GM21367 (cell line): ENCODE data around the gene SOD3.

Experiments used
- ATAC-seq: cut with Tn5 transposase; IDR thresholded peaks from one replicate; pipeline ENCODE4 v1.9.1; 2021; ENCODE audit not compliant: unreplicated experiment

The SOD3 gene

DNA sequence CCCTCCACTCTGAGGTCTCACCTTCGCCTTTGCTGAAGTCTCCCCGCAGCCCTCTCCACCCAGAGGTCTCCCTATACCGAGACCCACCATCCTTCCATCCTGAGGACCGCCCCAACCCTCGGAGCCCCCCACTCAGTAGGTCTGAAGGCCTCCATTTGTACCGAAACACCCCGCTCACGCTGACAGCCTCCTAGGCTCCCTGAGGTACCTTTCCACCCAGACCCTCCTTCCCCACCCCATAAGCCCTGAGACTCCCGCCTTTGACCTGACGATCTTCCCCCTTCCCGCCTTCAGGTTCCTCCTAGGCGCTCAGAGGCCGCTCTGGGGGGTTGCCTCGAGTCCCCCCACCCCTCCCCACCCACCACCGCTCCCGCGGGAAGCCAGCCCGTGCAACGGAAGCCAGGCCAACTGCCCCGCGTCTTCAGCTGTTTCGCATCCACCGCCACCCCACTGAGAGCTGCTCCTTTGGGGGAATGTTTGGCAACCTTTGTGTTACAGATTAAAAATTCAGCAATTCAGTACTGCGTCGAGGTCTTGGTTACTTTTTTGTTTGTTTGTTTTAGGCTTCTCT is 5.0 kb downstream of the SOD3 start:
- no peak for ATAC-seq

DNA sequence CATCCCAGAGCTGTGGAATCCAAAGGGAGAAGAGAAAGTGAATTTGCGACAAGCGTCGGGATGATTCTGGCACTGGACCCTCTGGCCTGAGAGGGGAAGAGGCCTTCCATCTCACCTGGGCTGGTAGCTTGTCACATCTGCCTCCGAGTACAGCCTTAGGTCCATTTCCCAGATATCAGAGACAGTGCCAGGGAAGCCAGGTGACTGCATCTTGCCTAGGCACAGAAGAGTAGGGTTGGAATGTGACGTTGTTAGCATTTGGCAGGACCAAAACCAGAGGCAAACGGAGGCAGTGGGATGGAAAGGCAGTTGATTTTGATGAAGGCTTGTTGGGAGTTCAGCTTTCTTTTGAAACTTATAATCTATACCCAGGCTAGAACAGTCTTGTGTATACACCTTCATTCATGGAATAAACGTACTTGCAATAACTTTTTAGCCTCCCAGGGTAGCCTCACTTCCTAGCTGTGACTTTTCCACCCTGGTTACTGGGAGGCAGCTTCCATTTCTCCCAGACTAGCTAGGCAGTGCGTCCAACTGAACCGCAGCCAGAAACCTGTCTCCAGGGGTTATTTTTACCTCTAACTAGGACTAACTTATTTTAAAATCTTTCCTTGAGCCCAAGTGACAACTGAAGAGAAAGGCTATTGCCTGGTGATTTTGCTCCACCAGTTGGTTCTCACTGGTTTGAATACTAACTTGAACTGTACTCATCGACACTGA is 5.9 kb downstream of the SOD3 start:
- no peak for ATAC-seq

DNA sequence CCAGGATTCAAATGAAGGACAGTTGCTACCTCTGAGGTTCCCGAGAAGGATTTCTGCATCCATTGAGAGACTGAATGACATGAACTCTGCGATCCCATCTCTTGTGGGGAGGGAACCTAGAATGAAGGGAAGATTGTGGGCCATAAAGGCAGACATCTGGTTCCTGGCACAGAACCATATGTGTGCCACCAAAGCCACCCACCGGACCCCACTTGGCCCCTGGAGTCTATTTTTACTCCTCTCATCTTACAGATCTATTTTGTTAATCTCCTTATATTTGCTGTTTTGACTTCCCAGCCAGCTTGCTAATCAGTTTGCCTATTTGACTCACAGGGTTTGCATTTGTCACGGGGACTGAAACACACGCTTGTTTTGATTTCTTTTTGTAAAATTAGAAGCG is 7.3 kb downstream of the SOD3 start:
- ATAC-seq = no peak

DNA sequence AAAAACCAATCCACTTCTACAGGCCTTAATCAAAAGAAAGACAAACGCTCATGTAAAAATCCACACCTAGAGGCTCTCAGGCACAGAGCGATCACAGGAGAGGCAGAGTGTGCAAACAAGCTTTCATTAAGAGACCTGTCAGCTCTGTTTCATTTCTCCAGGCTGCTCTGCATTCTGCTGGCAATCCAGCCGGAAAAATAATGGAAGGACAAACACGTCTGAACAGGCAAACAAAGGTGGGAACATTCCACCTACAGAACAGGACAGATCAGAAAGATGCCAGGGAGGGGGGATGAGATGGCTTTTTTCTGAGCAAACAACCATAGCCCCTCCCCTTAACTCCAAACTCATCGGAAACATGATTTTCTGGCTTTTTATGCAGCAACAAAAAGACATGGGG is 9.7 kb downstream of the SOD3 start:
- no peak for ATAC-seq

DNA sequence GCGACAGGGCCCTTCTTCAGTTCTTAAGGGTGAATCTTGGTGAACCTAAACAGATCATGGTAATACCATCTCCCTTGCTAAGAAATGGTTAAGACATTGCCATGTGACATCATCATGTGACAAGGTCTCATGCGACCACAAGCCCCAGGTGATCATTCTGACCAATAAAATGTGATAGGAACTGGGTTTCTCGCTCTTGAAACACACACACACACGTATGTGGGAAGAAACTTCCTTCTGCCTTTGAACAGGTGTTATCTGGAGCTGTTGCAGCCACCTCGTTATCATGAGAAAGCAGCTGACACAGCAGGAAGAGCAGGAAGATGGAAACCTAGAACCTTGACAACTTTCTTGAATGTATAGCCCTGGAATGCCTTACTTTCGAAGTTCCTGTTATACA is 10.2 kb downstream of the SOD3 start:
- no peak for ATAC-seq

DNA sequence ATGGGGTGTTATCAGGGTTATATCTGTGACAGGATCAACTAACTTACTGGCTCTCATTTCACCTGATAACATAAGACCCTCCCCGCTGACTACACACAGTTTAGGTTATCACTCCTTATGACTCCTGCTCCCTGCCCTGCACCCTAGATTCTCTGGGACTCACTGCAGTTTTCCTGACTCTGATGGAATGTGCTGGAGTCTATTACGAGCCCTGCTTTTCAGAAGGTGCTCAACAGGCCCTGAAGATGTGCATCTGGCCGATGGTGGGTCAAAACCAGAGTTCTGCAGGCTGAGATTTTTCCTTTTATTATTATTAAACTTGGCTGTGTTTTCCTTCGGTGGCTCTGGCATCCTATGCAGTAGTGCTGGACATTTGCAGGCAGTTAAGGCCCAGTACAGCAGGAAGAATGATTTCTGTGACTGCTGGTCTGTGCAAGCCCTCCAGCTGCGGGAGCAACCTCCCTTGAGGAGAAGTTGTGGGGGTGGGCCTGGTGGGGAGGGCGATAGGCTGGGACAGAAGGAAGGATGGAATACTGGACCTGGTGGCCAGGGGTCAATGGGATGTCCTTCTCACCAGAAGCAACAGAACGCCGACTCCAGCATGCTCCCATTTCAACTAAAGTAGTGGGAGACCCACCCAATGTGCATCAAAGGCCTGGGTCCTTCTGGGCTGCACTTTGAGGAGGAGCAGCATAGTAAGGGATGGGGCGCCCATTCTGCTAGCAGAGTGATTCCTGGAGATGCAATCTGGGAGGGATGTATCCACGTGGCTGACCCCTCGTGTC is 11.0 kb downstream of the SOD3 start:
- ATAC-seq = no peak

DNA sequence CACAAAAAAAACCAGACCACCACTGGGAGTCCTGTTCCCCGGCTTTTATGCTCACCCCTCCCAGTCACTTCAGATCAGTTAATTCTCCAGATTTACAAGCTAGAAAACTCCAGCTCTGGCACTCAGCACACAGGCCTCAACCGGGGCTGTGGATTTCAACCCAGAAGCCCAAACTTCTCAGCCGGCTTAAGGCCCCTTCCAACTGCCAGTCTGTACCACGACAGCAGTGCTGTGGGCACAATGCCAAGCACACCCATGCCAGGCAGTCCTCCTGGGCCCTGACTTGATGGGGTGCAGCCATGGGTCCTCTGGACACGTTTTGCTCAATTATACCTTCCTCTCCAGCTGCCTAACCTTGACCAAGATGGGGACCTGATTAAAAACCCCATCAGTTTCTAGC is 12.2 kb downstream of the SOD3 start:
- ATAC-seq = no peak

DNA sequence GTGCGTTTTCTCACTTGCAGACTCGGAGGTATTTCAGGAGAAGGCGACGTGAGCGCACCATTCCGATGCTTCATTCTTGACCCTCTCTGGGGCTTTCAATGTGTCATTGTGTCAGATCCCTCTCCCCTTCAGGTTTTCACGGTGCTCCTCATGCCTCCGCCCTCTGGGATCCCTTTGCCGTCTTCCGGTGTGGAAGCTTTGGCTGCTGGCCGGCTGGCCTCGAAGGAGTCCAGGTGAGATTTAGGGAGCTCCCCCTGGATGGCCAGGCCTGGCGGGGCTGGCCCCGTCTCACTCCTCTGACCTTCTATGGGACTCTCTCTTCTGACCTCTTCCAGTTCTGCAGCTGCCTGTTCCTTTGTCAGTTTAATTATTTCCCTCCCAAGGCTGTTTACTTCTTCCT is 12.9 kb downstream of the SOD3 start:
- no peak for ATAC-seq

DNA sequence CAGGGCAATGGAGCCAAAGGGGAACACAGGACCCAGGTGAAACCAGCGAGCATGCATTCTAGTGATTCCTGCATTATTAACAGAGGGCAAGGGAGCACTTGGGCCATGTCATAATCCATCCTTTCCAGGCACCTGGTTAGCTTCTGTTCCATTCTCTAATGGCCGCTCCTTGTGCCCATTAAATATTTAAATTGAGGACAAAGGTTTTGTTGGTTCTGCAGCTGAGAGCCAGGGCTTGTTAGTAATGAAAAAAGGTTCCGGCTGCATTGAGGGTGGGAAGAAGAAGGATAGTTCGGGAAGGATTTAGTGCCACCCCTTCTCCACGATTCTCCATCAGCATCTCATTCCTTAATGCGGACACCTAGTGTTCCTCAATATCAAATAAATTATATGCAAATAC is 13.6 kb downstream of the SOD3 start:
- no peak for ATAC-seq

DNA sequence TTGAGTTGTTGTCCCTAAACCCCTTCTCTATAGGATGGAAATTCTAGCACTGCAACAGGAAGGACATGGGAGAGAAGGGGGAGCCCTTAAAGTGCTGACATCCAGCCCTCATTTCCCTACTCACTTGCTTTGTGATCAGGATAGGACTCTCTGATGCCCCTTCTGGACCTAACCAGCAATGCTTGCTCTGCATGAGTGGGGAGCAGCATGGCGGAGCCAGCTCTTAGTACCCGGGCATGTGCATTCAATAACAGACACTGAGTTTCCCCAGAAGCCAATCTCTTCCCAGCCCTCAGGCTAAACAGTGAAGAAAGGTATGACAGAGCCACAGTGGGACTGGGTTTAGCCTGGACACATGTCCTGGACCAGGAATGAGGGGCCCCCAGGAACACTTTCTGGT is 14.0 kb downstream of the SOD3 start:
- no peak for ATAC-seq

DNA sequence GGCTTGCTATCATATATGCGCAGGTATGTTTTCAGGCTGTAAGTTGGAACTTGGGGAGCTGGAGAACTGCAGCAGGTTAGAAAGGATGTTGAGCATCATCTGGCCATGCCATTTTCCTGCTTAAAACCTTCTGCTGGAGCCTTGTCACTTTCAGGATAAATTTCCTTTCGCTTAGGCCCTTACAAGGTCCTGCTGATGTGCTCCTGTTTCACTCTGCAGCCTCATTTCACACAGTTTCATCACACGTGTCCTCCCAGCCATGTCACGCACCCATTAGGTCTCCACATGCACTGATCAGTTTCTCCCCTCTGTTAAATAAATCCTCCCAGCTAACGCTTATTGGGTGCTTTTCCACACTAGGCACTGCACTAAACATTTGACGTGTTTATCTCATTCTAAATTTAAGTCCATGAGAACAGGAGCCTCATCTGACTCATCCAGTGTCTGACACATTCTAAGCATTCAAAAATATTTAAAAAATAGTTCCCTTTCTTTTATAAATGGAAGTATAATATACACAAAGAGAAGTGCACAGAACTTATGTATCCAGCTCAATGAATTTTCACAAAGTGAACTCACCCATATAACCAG is 14.5 kb downstream of the SOD3 start:
- no peak for ATAC-seq

DNA sequence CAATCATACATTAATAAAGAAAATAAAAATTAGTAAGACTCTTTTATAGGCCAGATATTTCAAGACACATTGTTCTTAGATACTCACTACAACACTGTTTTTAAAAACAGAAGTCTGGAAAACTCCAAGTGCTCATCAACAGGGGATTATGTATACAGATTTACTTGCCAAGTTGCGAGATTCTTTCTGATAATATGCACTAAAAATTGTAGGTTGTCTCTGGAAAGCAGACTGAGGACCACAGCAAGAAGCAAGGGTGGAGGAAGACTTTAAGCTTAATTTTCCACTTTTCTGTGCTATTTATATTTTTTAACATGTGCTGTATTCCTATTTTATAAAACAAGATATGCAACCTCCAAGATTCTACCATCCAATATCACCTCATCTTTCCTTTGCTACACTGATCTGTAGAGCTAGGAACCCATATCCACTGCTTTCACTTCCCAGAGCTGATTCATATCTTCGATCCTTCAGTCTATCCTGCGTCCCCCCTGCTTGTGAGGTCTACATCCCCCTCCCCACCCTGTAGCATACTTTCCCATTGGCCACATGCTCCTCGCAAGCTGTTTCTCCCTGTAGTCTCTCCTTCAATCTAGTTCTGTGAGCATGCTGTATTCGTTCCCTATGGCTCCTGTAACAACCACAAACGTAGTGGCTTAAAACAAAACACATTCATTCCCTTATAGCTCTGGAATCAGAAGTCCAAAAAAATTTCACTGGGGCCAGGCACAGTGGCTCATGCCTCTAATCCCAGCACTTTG is 15.7 kb downstream of the SOD3 start:
- ATAC-seq = no peak

DNA sequence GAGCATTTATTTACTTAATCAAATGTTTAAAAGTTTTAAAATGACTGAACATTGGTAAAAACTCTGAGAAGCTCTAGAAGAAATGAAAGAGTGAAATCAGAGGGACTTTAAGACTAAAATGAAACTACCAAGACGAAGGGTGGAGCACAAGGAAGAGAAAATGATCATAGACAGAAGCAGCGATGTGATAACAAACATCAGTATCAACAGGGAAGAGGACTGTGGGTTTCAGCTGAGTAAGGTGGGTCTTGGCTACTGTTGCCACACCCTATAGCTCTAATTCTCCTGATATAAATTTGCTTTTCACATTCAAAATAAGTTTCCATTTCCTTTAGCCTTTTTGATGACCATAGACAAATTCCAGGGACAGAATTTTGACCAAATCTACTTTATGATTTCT is 18.4 kb downstream of the SOD3 start:
- no peak for ATAC-seq

DNA sequence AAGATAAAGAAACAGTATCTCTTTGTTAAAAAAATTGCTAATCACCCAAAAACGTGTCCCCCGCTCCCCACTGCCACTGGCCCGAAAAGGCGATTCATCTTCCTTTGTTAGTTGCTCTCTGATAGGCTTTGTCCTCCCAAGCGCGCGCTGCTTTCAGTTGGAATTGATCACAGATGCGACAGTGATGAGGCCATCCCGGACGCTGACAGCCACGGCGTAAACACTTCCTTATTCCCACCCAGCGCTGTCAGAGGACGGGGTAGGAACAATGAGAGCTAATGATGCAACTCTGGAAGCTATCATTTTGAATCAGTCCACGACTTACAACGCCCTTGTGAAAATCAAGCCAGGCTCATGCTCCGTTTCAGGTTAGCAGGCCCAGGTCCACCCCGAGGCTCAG is 21.4 kb downstream of the SOD3 start:
- no peak for ATAC-seq

DNA sequence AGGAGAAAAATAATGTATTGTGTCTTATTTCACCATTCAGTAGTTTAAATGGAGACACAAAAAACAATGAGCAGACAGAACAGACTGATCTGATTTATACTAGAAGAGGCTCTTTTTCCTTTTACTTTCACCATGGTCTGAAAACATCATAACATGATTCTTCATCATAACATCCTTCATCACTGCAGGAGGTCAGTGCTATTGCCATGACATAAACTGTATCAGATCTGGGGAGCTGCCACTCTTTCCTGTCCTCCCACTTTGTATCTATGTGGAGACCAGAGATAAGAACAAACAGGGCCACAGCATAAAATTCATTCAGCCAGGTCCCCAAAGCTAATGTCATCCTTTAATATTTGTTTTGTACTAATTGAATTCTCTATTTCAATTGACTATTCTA is 25.2 kb downstream of the SOD3 start:
- ATAC-seq = no peak

DNA sequence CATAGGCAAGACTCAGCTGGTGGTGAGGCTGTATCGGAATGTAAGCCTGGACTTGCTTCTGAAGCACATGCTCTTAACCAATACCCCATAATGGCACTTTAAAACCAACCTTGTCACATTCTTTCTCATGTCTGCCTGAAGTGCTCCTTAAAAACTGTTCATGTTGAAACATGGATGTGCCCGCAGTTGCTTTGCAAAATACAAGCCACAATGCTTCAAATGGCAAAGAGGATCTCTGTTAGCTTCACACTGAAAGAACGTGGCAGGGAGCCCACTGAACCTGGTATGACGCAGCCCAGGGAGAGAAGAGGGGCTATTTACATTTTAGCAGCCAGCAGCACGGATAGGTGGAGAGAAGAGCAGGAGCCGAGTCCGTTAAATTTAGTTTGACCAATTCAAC is 29.3 kb downstream of the SOD3 start:
- ATAC-seq = no peak

DNA sequence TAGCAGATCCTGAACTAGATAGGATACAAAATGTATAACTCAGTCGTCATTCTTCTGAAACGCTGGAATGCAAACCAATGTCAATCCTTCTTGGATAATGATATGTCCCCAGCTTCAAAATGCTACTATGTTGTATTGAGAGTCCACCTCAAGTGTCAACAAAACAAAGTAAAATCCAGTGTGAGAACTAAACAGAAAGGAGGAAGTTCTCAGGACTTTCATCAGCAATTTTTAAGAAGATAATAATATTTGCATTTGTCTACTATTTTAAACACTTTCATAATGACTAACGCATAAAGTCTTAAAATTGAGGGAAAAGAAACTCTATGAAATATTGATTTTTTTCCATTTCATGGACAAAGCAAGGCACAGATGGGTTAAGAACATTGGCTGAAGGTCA is 36.3 kb downstream of the SOD3 start:
- peak; percentile 50 for ATAC-seq

DNA sequence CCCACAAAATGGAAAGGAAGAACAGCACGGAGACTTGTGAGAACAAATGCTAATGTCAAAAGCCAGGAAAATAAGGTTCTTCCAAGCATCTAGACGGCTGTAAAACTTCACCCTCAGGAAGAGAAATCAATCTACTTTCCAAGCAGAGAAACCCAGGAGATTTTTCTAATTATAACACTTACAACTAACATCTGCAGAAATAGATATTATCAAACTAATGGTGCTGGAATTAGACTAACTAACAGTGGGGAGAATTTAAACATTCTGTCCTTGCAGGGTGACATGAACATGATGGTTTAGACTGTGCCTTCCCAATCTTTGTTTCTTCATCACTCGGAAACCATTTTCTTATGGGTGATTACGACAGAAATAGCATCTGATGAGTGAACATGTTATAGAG is 40.3 kb downstream of the SOD3 start:
- no peak for ATAC-seq

DNA sequence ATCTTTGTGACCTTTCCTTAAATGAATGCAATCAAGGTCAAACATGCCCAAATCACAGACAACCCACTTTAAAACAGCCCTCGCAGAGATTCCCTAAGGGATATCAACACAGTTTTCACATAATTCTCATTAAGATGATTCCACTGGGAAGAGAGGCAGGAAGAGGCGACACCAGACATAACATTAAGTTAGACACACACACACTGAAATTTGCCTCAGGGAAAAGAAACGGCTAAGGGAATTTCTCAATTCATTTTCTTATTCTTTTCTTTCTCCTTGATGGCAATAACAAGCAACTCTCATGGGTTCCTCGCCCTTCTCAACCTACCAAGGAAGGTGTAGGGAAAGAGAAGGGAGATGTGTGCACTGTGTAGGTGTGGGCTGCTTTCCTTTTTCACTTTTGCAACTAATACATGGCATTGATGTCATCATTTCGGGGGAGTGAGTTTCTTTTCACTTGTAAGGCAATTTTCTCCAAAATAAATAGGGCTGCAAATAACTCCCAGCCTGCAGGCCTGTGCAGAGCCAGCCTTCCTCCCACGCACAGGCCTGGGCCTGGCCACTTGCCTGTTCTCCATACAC is 41.4 kb downstream of the SOD3 start:
- ATAC-seq = no peak

DNA sequence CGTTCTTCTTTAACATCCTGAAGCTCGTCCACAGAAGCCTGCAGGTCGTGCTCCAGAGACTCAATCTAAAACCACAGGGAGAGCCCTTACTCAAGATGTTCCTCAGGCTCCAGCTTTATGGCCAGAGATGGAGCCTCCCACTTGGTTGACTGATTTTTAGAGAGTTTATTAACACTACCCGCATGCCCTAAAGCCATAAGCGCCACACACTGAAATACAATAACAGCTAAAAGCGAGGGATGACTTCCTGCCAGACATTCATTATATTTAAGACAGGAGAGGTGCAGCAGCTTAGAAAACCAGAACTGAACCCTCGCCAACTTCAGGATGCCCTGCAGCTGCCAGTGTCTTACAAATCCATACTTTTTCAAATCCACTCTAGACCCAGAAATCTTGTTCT is 42.0 kb downstream of the SOD3 start:
- no peak for ATAC-seq

DNA sequence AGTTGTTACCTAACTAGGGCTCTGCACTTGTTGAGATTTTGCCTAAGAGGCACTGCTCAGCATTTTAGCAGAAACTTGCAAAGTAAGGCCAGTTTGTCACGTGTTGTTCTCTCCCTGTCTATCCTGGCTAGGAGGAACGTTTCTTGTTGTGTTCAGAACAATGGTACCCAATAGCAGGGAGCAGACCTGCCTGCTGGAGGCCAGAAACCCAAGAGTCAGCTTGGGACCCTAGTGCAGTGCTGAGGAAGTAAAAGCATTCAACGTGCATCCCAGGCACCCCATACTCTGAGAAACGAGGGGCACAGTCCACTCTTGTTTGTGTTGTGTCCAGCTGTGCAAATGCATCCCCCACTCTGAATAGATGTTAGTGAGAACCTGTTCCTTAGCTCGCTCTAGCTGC is 42.4 kb downstream of the SOD3 start:
- no peak for ATAC-seq
